Left ventricle myocardium inferior (tissue), 1 donor: Measurements from ENCODE around the gene PER2. TPM values are rescaled to one million over a fixed set of nuclear protein-coding genes. Genes with fewer than 3 reads are reported as not detected.
A peak's percentile ranks its signal among the peaks of the same experiment; 100 is the strongest.
"Not testable (repeated sequence)": the region's sequence is repeated elsewhere in the genome, so short reads cannot be mapped to it uniquely, and the experiment has no call there.

Experiments
- DNase-seq: peaks from one replicate; pipeline ENCODE4 v3.0.0-alpha.2; 2020
- H3K27ac ChIP-seq: fragments of 200-600 bp; replicated peaks from 2 replicates; pipeline ENCODE4 v1.8.0; 2021
- H3K27me3 ChIP-seq: fragments of 200-600 bp; 2 replicates; pipeline ENCODE4 v1.8.0; 2021; ENCODE audit warnings: low read depth
- H3K36me3 ChIP-seq: fragments of 200-600 bp; 2 replicates; pipeline ENCODE4 v1.8.0; 2021
- H3K4me1 ChIP-seq: fragments of 200-600 bp; 2 replicates; pipeline ENCODE4 v1.8.0; 2021
- H3K4me3 ChIP-seq: fragments of 200-600 bp; 2 replicates; pipeline ENCODE4 v1.8.0; 2021; ENCODE audit warnings: mild to moderate bottlenecking, moderate library complexity
- H3K9me3 ChIP-seq: fragments of 200-600 bp; replicated peaks from 2 replicates; pipeline ENCODE4 v1.8.0; 2021
- CTCF ChIP-seq: fragments of 200-600 bp; IDR thresholded peaks from 2 replicates; pipeline ENCODE4 v1.8.0; 2021; ENCODE audit warnings: antibody characterized with exemption, mild to moderate bottlenecking, borderline replicate concordance
- intact Hi-C: fragments of 100-400 bp; cut with micrococcal nuclease; formaldehyde crosslinking; loops from one replicate; pipeline ENCODE4 v1.11.0; 2022
- total RNA-seq: library from RNA; stranded (reverse); fragmentation: NEBNext Ultra II Directional; extraction: Animal tissue kit (Norgen Biotek cat#: 25700); gene quantifications from one replicate; pipeline ENCODE4 v1.2.1, GENCODE V29; 2021
- donor health status: DM: no; HTN: yes; CAD: no; lungs with severe emphysema.

The PER2 gene
- total RNA-seq, 1 donor from 2014 or later, result 3.4 TPM

DNA sequence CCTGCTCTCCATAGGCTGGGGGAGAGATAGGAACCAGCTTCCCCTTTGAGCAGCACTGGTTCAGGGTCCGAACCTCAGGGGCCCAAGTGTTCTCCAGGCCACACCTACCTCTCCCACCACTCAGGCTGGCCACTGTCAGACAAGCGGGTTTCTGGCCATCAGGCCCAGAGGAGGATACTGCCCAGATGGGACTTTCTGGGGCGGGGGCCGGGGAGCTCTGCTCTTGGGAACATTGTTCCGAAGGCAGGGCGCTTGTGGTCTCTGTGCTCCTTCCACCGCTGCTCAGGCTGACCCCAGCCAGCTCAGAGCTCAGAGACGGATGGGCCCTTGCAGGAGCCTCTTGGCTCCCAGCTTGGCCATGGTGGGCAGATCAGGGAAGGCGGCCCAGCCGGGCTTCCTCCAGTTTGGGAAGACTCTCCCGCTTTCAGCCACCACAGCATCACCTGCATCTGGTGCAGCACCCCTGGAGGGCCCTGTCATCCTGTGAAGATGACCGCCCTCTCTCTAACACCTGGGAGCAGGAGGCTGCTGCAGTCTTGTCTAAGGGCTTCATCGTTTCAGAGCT, 26.7 kb upstream of the PER2 start:
- H3K27ac ChIP-seq, result no peak overlapping the region
- H3K4me1 ChIP-seq, result peaks cover 8% of the 10 kb centered on the region
- H3K4me3 ChIP-seq, result no peak overlapping the region
- no peaks in the 10 kb centered on the region for H3K9me3 ChIP-seq
- TF ChIP-seq CTCF, result no peak
- peaks cover 19% of the 10 kb centered on the region for H3K27me3 ChIP-seq
- no peaks in the 10 kb centered on the region for H3K36me3 ChIP-seq
- intact Hi-C loops, result no loop called here
- no peak for DNase-seq

DNA sequence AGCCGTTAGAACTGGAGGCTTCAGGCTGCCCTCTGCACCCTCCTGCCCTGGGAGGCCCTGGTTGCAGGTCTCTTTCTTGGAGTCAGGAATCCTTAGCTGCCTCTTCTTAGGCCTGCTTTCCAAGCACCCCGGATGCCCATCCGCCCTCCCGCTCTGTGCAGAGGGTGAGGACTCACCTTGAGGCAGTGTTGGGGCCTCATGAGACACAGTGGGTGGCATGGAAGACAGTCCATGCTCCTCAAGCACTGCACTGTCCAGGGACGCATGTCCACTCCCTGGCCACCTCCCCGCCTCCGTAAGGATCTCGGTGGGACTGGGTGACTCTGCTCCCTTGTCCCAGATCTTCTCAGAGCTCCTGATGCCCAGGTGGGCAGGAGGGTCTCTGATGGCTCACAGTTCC, 26.2 kb upstream of the PER2 start:
- no peaks in the 10 kb centered on the region for H3K9me3 ChIP-seq
- intact Hi-C loops, result no loop called here

DNA sequence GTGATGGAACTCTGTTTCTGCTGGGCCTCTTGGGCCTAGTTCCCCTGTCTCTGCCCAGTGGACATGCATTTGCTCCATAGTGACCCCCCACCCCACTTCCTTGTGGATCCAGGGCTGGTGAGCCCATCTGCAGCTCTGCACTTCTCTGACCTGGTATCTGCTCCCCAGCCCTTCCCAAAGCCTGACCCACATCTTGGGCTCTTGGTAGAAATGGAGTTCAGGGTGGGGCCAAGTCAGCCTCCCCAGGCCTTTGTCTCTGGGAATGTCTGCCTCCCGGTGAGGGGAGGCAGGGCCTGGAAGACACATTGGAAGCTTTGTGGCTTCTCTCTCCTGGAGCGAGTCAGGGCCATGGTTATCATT, 25.6 kb upstream of the PER2 start:
- DNase-seq, result no peak
- intact Hi-C loops, result no loop called here
- Histone ChIP-seq H3K27ac (no peak overlapping the region), H3K4me1 (no peaks in the 10 kb centered on the region), H3K36me3 (no peaks in the 10 kb centered on the region), H3K4me3 (no peak overlapping the region), H3K27me3 (peaks cover 25% of the 10 kb centered on the region), H3K9me3 (no peaks in the 10 kb centered on the region)
- no peak for TF ChIP-seq CTCF

More for the DNA sequence above, 26.2 kb upstream of the PER2 start:
- H3K27me3 ChIP-seq, result peaks cover 25% of the 10 kb centered on the region
- H3K27ac ChIP-seq, result no peak overlapping the region
- H3K4me1 ChIP-seq, result peaks cover 3% of the 10 kb centered on the region
- no peak overlapping the region for H3K4me3 ChIP-seq
- no peak for TF ChIP-seq CTCF
- no peaks in the 10 kb centered on the region for H3K36me3 ChIP-seq
- no peak for DNase-seq

DNA sequence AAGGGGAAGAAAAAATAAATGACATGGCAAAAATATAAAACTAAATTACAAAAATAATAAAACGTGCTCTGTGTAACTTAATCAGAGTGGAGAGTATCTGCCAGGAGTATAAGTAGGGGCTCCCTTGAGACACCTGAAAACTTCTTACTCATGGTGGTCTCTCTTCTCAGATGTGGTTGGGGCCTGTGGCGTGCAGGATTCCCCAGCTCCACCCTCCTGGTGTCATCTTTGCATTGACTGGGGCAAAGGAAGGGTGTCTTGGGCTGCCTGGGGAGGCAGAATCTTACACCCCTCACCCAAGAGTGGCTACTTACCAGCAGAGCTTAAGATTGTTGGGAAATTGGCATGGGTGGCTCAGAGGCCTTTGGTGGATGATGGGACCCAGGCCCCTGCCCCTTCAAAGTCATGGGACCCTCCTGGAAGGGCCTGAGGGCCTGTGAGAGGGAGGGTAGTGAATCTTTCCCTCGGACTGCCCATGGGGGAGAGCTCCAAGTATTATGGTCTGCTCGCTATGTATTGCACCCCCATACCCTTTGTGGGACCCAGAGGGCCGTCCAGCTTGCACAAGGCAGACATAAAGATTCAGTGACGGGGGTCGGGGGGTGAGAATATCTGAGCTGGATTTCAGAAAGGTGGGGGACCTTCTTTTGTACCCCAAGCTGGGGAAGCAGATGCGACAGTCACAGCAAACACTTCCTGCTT, 25.0 kb upstream of the PER2 start:
- intact Hi-C loops, result no loop called here
- no peak overlapping the region for H3K4me3 ChIP-seq
- TF ChIP-seq CTCF, result no peak
- peaks cover 25% of the 10 kb centered on the region for H3K27me3 ChIP-seq
- H3K27ac ChIP-seq, result no peak overlapping the region
- H3K4me1 ChIP-seq, result no peaks in the 10 kb centered on the region
- no peaks in the 10 kb centered on the region for H3K36me3 ChIP-seq
- DNase-seq, result no peak
- H3K9me3 ChIP-seq, result no peaks in the 10 kb centered on the region

GRCh38 chr2:238310721-238311120, 22.3 kb upstream of the PER2 start:
- H3K4me3 ChIP-seq, intact Hi-C loops, H3K9me3 ChIP-seq, H3K4me1 ChIP-seq, DNase-seq, H3K27ac ChIP-seq, H3K36me3 ChIP-seq: not testable (repeated sequence)
- peaks cover 20% of the 10 kb centered on the region for H3K27me3 ChIP-seq

- H3K27me3 ChIP-seq, result peaks cover 9% of the 10 kb centered on the region
- no peak overlapping the region for H3K27ac ChIP-seq
- H3K4me1 ChIP-seq, result no peaks in the 10 kb centered on the region
- H3K4me3 ChIP-seq, result no peak overlapping the region
- peak; percentile 40 for TF ChIP-seq CTCF
- no peak for DNase-seq
- no peaks in the 10 kb centered on the region for H3K36me3 ChIP-seq
- intact Hi-C loops, result no loop called here
- H3K9me3 ChIP-seq, result no peaks in the 10 kb centered on the region
Measured at GRCh38 chr2:238308177-238308576, 19.8 kb upstream of the PER2 start.
